Nephron (organoid): ENCODE measurements around the gene CNTNAP5.

ENCODE experiments used
- H3K27ac Mint-ChIP-seq, 3 experiments: 2 replicates each; pipeline ENCODE4 v1.8.0; 2020; ENCODE audit warnings: mixed read lengths in 3 of 3, mild to moderate bottlenecking in 2 of 3, moderate library complexity in 1 of 3
- H3K27me3 Mint-ChIP-seq: 2 replicates; pipeline ENCODE4 v1.8.0; 2021; ENCODE audit warnings: low read depth, mild to moderate bottlenecking, moderate library complexity, mixed read lengths
- H3K36me3 Mint-ChIP-seq: 2 replicates; pipeline ENCODE4 v1.8.0; 2020; ENCODE audit warnings: low read depth, mixed read lengths
- H3K4me1 Mint-ChIP-seq: 2 replicates; pipeline ENCODE4 v1.8.0; 2020; ENCODE audit warnings: mixed read lengths
- H3K4me3 Mint-ChIP-seq, 3 experiments: 2 replicates each; pipeline ENCODE4 v1.8.0; 2020; ENCODE audit warnings: mild to moderate bottlenecking in 3 of 3, mixed read lengths in 3 of 3, moderate library complexity in 2 of 3
- H3K9me3 Mint-ChIP-seq: 2 replicates; pipeline ENCODE4 v1.8.0; 2020; ENCODE audit warnings: mixed read lengths
- CTCF ChIP-seq, 3 experiments: fragments of 200-600 bp; sonication (generic); IDR thresholded peaks; one replicate each; pipeline ENCODE4 v1.5.0; 2021; ENCODE audit warnings: antibody characterized with exemption in 3 of 3; ENCODE audit not compliant: unreplicated experiment in 3 of 3

Gene CNTNAP5

DNA sequence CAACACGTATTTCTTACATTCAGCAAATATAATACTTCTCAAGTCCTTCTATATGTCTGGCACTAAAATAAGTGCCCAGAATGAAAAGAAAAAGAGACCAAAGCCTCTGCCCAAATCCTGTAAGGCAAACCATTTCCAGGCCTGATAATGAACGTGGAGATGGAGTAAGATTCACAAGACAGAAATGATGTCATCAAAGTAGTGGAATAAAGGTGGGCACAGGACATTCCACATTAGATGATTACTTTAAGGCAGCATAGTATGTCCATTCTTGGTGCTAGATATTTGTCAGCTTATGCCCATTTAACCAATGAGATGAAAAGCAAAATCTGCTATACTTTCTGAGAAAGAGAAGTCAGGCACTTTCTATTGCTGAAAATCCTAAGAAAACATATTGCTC is 38.5 kb downstream of the CNTNAP5 start:
- Mint-ChIP-seq H3K4me1 (no peaks in the 10 kb centered on the region), H3K9me3 (no peaks in the 10 kb centered on the region), H3K36me3 (no peaks in the 10 kb centered on the region), H3K4me3 (no peak overlapping the region), H3K27me3 (no peaks in the 10 kb centered on the region), H3K27ac (no peak overlapping the region)
- TF ChIP-seq CTCF (IDR thresholded peaks at IDR 0.05; ENCODE audit: unreplicated experiment in 3 of 3) = no peak

GRCh38 chr2:124065636-124066035 is 40.5 kb downstream of the CNTNAP5 start:
- no peaks in the 10 kb centered on the region for H3K27me3 Mint-ChIP-seq
- no peaks in the 10 kb centered on the region for H3K36me3 Mint-ChIP-seq

GRCh38 chr2:124066776-124067175 is 41.7 kb downstream of the CNTNAP5 start:
- Mint-ChIP-seq H3K27me3 (no peaks in the 10 kb centered on the region), H3K4me3 (no peak overlapping the region), H3K9me3 (no peaks in the 10 kb centered on the region), H3K36me3 (no peaks in the 10 kb centered on the region), H3K4me1 (no peaks in the 10 kb centered on the region), H3K27ac (no peak overlapping the region)
- TF ChIP-seq CTCF (IDR thresholded peaks at IDR 0.05; ENCODE audit: unreplicated experiment in 3 of 3) = no peak

More at GRCh38 chr2:124065636-124066035, 40.5 kb downstream of the CNTNAP5 start:
- Mint-ChIP-seq H3K4me3 (no peak overlapping the region), H3K27ac (no peak overlapping the region), H3K4me1 (no peaks in the 10 kb centered on the region), H3K9me3 (no peaks in the 10 kb centered on the region)
- TF ChIP-seq CTCF (IDR thresholded peaks at IDR 0.05; ENCODE audit: unreplicated experiment in 3 of 3) = no peak

DNA sequence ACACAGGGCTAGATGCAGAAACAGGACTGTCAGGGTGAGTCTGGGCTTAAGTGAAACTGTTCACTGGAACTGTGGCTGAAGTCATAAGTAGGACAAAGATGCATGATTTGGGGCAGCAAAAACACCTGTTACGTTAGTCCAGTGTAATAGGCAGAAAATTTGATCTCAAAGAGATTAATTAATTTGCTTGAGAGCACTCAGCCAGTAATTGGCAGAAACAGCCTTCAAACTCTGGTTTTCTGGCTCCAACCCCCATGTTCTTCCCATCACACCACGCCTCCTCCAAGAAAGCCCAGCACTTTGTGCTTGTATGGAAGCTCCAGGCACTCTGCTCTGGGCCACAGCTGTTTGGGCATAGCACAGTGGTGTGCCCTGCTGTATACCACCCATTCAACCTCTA is 54.0 kb downstream of the CNTNAP5 start:
- Mint-ChIP-seq H3K9me3 (no peaks in the 10 kb centered on the region), H3K36me3 (no peaks in the 10 kb centered on the region), H3K4me3 (no peak overlapping the region), H3K27ac (no peak overlapping the region), H3K27me3 (no peaks in the 10 kb centered on the region), H3K4me1 (no peaks in the 10 kb centered on the region)
- TF ChIP-seq CTCF (IDR thresholded peaks at IDR 0.05; ENCODE audit: unreplicated experiment in 3 of 3) = no peak

GRCh38 chr2:124080281-124081153 is 55.4 kb downstream of the CNTNAP5 start:
- H3K27ac Mint-ChIP-seq = no peak overlapping the region
- no peaks in the 10 kb centered on the region for H3K27me3 Mint-ChIP-seq
- H3K9me3 Mint-ChIP-seq = peaks cover 2% of the 10 kb centered on the region
- H3K4me3 Mint-ChIP-seq = no peak overlapping the region
- no peaks in the 10 kb centered on the region for H3K36me3 Mint-ChIP-seq
- no peaks in the 10 kb centered on the region for H3K4me1 Mint-ChIP-seq
- no peak for TF ChIP-seq CTCF (IDR thresholded peaks at IDR 0.05; ENCODE audit: unreplicated experiment in 3 of 3)
